ENCODE measurements around the gene IQSEC2. TPM values are rescaled to one million over a fixed set of nuclear protein-coding genes. Genes with fewer than 3 reads are reported as not detected.

Gene IQSEC2
- total RNA-seq, 1 donor from 2014 or later, result 0.55 TPM

DNA sequence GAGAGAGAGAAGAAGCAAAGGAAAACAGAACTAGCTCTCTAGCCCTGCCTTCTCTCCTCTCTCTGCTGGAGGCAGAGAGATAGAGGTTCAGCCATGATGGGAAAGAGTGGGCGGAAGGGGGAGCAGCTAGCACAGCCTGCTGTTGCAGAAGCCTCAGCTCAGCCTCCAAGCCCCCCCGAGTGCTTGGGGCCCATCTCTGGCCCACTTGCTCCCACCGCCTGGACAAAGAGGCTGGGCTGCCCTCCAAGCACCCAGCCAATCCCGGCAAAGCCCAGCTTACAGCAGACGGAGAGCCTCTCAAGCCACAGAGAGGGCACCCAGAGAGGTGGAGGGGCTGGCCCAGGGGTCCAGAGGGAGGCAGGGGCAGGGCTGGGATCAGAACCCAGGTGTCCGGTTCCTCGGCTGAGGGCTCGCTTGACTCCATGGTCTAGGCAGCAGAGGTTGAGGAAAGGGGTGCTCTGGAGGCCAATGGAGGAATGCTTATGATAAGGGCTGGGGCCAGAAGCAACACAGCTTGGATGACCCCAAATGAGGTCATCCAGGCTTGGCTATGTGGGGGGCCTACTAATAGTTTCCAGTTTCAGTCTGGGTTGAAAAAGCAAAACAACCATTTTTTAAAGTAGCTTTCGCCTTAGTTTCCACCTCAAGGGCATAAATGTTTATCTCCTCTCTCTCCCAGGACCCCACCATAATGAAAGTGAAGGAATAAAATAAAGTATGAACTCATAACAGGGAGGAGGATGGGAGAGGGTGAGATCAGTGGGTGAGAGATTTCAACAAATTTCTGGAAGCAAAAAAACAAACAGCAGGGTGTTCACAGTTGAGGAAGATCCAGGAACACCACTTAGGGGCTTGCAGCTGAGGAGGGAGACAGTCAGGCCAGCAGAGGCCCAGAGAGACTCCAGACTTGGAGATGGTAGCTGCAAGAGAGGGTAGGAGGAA lies 24.9 kb upstream of the IQSEC2 start:
- intact Hi-C loops (cut with micrococcal nuclease), result no loop called here

DNA sequence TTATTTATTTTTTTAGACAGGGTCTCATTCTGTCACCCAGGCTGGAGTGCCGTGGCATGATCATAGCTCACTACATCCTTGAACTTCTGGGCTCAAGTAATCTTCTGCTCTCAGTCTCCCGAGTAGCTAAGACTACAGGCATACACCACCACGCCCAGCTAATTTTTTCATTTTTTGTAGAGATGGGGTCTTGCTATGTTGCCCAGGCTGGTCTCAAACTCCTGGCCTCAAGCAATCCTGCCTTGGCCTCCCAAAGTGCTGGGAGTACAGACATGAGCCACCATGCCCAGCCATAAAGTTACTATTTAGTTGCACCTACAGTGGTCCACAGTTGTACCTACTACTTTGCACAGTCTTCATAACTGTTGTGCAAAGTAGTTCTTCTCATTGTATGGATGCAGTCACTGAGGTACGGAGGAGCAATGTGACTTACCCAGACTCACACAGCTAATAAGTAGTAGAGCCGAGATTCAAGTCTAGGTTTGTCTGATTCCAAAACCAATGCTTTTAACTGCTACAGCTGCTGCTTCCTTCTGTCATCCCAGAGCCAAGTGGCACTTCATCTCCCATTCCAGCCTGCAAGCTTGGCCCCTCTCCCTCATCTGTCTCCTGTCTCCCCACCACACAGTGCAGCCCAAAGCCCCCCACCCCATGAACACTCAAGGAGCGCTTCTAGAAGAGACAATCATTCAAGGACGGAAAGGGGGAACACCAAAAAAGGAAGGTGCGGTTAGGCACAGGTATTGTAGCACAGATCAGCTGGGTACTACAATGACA lies 24.0 kb upstream of the IQSEC2 start:
- intact Hi-C loops (cut with micrococcal nuclease), result no loop called here

DNA sequence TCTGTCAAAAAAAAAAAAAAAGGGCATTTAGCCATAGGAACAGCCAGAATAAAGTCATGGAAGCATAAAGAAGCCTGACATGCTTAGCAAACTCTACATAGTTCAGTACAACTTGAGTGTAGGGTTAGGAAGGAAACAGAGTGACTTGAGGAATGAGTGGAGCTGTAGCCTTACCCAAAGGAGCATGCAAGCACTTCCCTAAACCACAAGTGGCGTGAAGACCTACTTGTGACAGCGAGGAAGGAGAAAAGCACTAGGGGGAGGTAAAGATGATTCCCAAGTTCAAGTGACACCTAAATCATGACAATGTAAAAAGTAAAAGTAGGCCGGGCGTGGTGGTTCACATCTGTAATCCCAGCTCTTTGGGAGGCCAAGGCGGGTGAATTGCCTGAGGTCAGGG lies 21.8 kb upstream of the IQSEC2 start:
- intact Hi-C loops (cut with micrococcal nuclease), result no loop called here

DNA sequence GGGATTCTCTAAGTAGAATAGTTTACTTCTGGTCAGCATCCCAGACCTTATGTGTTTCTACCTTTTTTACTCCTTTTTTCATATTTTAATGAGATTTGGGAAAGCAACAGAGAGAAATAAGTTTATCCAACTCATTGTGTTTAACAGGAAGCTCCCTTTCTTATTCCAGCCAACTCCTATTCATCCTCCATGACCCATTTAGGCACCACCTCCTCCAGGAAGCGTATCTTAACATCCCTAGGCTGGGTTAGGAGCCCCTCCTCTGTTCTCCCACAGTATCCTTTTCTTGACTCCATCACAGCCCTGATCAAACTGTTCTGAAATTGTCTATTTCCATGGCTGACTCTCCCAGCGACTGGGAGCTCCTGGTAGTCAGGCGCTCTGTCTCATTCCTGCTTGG lies 18.8 kb upstream of the IQSEC2 start:
- intact Hi-C loops (cut with micrococcal nuclease), result no loop called here

GRCh38 chrX:53294024-53294648 lies 12.8 kb upstream of the IQSEC2 start:
- intact Hi-C loops (cut with micrococcal nuclease), result no loop called here

DNA sequence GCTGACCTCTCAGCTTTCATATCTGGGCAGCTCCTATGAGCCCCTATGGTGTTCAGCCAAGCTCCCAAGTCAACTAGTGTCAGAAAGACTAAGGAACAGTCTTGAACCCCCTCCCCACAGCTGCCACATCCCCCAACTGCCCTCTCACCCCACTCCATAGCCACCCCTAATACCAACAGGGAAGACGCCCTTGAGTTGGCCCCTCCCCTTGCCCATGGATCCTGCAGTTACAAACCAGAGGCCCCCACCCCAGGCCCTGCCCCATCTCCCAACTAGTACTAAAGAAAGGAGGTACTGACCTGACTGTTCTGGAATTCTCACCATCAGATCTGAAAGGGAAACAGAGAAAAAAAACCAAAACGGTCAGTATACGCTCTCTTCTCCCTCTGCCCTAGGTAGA lies 10.2 kb upstream of the IQSEC2 start:
- intact Hi-C loops (cut with micrococcal nuclease), result no loop called here

DNA sequence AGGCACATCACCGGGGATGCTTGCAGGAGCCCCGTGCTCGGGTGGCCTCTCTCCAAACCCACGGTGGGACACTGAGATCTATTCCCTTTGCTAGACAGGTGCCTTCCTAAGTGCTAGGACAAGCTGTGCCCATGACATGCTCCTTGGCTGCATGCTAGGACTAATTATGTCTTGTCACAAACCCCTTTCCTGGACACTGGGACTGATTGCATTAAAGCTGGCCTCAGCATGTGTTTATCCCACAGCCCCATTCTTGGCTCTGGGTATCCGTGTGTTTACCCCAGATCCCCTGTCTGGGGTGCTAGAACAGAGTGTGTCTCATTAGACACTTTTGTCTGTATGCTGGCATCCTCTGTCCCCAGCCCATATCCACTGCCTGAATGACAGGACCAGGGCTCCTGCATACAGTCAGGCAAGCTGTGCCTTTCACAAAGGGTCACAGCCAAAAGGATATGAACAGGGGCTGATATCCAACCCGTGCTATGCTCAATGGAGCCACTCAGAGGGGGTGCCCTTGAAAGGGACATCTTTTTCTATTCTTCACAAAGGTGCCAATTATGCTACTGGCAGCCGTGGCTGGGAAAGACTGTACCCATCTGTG lies 9.2 kb upstream of the IQSEC2 start:
- intact Hi-C loops (cut with micrococcal nuclease), result no loop called here

DNA sequence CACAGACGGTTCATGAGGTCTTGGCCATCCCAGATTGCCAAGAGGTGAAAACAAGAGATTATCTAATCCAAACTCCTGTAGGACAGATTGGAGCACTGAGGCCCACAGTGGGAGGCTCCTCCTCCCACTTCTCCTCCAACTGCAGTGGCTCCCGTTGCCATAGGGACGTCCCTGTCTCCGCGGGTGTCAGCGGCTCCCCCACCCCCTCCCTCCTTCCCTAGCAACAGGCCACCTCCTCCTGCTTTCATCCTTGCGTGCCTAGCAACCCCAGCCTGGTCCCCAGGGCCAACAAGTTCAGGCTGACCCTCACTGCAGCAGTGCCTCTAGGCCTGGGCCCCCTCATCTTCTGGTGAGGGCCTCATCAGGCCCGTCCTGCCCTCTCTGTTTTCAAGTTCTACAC lies 6.8 kb upstream of the IQSEC2 start:
- intact Hi-C loops (cut with micrococcal nuclease), result loop anchor here (10.0 kb wide), 1 partner anchor 213 kb away; no protein-coding TSS in a partner anchor

DNA sequence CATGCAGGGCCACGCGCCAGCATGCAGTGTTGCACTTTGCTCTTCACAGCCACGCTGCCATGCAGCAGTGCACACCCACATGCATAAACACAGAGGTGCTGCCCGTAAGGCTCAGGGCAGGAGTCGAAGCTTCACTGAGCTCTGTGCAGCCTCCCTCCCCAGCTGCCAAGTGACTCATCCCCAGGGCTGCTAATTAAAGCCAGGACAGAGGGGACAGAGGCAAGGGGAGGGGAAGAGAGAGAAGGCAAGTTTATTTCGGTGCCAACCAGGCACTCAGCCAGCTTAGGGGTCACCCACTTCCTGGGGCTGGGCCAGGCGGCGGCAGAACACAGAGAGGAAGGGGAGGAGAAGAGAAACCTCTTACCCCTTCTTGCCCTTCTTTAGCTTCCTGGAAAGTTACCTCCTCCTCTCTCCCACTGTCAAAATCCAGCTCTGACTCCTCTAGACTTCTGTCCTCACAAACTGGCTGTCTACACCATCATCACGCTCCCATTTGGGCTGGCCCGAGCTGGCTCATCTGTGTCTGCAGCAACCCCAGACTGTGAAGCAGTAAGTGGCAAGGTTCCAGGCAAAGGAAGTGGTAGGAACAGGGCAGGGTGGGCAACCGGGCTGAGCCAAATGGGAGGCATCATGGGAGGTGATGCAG lies 6.2 kb upstream of the IQSEC2 start:
- intact Hi-C loops (cut with micrococcal nuclease), result loop anchor here (10.0 kb wide), 1 partner anchor 213 kb away; no protein-coding TSS in a partner anchor

DNA sequence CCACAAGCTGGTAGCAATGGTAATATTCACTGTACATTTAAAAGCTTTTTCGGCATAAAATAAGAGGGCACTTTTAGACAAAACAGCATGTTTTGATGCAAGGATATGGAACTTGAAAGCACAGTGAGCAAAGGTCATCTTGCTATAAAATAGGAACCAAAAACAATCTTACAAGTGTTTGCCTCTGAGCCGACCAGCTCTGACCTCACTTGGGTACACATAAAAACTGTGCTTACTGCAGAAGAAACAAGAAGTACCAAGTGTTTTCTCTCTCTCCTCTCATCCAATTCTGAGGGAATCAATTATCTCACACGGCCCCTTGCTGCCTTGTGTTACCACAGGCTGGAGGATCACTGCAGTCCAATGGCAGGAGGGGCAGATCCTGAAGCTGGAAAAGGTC lies 4.8 kb upstream of the IQSEC2 start:
- intact Hi-C loops (cut with micrococcal nuclease), result loop anchor here (10.0 kb wide), 1 partner anchor 211 kb away; no protein-coding TSS in a partner anchor

DNA sequence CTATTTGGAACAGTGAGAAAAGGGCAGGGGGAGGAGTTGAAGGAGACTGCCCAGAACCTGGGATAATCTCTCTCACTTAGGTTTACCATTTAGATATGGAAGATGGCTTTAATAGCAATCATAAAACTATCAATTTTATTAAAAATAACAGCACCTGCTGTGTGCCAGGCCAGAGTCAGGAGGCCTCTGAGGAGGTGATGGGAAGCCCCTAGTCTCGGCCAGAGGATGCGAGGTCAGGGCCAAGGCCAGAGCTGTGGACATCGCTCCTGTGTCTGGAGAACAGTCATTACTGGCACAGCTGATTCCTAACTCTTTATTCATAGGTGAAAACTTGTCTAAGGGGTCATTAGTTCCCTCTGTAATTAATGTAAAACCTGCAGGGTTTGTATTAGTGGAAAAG lies 4.2 kb upstream of the IQSEC2 start:
- intact Hi-C loops (cut with micrococcal nuclease), result loop anchor here (10.0 kb wide), 1 partner anchor 211 kb away; no protein-coding TSS in a partner anchor

GRCh38 chrX:53284684-53285447 lies 3.5 kb upstream of the IQSEC2 start:
- intact Hi-C loops (cut with micrococcal nuclease), result loop anchor here (10.0 kb wide), 1 partner anchor 210 kb away; no protein-coding TSS in a partner anchor

GRCh38 chrX:53283567-53283966 lies 2.2 kb upstream of the IQSEC2 start:
- intact Hi-C loops (cut with micrococcal nuclease), result loop anchor here (10.0 kb wide), 1 partner anchor 209 kb away; no protein-coding TSS in a partner anchor

- intact Hi-C loops (cut with micrococcal nuclease), result loop anchor here (10.0 kb wide), 1 partner anchor 208 kb away; no protein-coding TSS in a partner anchor
Measured at GRCh38 chrX:53283099-53283498, 1.7 kb upstream of the IQSEC2 start.

- intact Hi-C loops (cut with micrococcal nuclease), result loop anchor here (10.0 kb wide), 1 partner anchor 207 kb away; no protein-coding TSS in a partner anchor
Measured at GRCh38 chrX:53281963-53282695, 745 bp upstream of the IQSEC2 start.

DNA sequence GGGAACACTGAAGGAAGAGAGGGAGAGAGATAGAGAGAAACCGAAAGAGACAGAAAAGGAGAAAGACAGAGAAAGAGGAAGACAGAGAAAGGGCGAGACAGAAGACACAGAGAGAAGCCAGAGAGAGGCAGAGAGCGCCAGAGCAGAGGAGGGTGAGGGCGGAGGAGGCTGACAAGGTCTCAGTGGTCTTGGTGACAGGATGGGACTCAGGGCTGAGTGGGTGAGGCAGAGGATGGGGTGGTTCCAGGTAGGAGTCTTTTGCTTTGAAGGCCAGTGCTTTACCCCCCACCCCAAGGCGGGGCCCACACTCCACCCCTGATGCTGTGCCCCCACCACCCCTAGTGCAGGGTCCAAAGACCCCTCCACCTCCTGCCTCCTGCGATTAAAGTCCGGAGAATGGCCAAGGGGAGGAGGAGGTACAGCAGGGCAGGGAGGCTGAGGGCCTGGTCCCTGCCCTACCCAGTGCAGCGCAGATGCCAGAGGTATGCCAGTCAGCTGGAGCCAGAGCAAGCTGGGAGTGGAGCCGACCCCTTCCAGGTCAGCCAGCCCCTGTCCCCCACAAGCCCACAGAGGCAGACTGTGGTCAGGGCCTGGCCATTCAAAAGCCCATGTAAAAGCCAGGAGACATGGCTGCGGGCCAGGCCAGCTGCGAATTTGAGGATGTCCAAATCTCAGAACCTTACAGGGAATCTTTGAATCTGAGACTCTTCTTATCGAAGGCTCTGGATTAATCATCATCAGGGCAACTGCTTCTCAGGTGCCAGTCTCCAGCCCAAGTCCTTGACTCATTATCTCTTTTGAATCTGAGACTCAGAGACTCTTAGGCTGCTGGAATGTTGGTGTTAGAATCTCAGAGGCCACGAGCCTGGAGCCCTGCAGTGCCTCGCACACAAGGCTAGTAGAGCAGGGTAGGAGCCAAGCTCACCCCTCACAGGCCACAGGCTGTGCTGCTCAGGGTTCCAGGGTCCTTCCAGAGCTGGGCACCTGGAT lies 758 bp downstream of the IQSEC2 start:
- intact Hi-C loops (cut with micrococcal nuclease), result loop anchor here (10.0 kb wide), 1 partner anchor 206 kb away; no protein-coding TSS in a partner anchor

Measured in T-helper 2 cell treated with Interferon-gamma antibody and Interleukin-4, amounts not matched to agents 100 ng/mL and 5 ng/mL, for 36 hours (primary cell).